GM21367 (cell line): ENCODE results near the gene ZBTB16.

ENCODE experiments used
- ATAC-seq: cut with Tn5 transposase; IDR thresholded peaks from one replicate; pipeline ENCODE4 v1.9.1; 2021; ENCODE audit not compliant: unreplicated experiment

ZBTB16 gene

DNA sequence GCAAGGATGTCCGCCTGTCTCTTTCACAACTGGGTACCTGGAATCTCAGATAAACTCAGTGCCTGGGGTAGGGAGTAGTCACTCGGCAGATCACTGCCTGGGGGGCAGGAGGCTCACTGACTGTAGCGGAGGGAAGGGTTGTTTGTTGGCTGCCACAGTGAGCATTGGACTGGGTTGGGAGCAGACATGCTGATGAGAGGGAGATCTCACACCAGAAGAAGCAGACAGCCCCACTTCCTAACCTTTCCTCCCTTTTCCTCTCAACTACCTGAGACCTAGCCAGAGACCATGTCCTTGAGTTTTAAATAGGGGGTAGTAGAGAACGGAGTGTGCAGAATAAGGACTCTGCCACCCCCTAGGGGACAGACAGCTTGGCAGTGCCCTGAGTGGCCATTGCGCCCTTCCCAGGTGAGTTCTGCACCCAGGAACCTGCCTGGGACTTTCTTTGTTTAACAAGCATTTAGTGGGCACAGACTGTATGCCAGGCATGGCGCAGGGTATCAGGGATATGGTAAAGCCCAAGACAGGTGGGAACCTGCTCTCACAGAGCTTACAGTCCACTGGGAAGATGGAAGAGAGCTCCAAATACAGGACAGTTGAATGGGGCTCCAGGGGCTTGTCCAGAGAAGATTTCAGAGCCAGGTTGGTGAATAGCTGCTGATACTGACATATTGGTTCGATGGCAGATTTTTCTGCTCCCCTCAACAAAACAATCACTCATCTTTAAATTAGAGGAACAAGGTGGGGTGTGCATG, 121.0 kb downstream of the ZBTB16 start:
- no peak for ATAC-seq

DNA sequence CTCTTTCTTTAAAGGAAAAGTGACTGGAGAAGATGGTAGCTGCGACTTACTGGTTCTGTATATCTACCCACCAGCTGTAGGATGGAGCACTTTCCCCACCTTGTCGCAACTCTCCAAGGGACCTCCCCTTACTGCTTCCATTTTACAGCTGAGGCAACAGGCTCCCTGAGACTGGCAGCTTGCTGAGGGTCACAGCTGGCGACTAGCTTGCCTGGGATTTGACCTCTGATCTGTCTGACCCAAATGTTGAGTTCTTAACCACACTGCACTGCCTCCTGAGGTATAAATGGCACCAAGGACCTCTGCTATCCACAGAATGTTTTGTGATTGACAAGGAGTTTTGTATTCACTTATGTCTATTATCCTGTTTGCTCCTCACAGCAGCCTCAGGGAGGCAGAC, 121.7 kb downstream of the ZBTB16 start:
- ATAC-seq = no peak

- ATAC-seq = no peak
Observed at GRCh38 chr11:114181752-114182151, 122.2 kb downstream of the ZBTB16 start.

GRCh38 chr11:114182471-114183043, 123.0 kb downstream of the ZBTB16 start:
- ATAC-seq = no peak

- ATAC-seq = no peak
Observed at GRCh38 chr11:114183044-114183511, 123.6 kb downstream of the ZBTB16 start.

- ATAC-seq = no peak
Observed at GRCh38 chr11:114185436-114185835, 125.9 kb downstream of the ZBTB16 start.

DNA sequence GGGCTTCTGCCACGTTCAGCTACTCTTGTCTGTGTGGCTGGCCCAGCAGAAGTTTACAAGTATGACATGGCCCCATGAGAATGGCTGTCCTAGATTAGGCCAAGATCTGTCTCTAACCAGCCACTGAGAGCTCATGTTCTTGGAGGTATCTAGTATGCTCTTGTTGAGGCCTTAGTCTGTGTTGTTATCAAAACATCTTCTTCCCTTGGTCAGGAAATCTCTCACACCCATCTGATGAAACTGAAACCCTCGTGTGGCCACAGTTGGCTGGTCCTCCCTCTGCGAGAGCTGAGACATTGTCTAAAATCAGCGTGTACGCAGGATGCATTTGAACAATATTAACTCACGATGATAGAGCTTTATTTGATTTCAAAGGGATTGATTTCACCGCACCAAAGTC, 127.7 kb downstream of the ZBTB16 start:
- ATAC-seq = no peak

GRCh38 chr11:114188851-114189570, 129.5 kb downstream of the ZBTB16 start:
- ATAC-seq = no peak

GRCh38 chr11:114190630-114191029, 131.1 kb downstream of the ZBTB16 start:
- ATAC-seq = no peak

DNA sequence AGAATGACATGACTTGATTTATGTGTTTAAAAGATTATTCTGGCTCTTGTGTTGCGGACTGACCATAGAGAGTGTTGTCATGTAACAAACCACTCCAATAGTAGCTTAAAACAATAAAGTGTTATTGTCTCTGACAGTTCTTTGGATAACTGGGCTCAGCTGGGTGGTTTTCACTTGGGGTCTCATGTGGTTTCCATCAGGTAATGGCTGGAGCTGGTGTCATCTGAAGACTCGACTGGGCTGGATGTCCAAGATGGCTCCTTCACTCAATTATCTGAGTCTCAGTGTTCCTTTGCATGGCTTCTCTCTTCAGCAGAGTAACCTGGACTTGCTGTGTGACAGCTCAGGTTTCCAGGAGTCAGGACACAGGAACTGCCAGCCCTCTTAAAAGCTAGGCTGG, 132.4 kb downstream of the ZBTB16 start:
- no peak for ATAC-seq

DNA sequence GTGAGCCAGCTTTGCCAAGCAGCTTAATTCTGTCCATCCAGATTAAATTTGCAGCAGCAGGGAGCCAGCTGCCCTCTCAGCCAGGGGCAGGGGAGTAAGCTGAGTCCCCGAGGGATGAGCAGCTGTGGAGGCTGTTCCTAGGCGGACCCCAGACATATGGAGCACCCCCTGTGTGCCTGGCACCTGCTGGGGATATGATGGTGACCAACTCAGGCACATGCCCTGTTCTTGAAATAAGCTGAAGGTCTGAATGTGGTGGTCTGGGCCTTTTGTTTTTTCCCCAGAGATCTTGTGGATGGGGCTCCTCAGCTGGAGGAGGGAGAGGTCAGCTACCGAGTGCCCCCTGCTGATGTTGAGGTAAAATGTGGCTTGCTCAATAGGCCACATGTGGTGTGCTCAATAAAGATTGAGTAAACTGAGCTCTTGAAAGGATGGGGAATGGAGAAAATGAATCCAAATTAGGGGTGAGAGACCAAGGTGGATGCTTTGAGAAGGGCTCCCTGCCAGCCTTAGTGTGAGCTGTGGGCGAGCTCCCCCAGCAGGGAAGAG, 133.4 kb downstream of the ZBTB16 start:
- no peak for ATAC-seq

DNA sequence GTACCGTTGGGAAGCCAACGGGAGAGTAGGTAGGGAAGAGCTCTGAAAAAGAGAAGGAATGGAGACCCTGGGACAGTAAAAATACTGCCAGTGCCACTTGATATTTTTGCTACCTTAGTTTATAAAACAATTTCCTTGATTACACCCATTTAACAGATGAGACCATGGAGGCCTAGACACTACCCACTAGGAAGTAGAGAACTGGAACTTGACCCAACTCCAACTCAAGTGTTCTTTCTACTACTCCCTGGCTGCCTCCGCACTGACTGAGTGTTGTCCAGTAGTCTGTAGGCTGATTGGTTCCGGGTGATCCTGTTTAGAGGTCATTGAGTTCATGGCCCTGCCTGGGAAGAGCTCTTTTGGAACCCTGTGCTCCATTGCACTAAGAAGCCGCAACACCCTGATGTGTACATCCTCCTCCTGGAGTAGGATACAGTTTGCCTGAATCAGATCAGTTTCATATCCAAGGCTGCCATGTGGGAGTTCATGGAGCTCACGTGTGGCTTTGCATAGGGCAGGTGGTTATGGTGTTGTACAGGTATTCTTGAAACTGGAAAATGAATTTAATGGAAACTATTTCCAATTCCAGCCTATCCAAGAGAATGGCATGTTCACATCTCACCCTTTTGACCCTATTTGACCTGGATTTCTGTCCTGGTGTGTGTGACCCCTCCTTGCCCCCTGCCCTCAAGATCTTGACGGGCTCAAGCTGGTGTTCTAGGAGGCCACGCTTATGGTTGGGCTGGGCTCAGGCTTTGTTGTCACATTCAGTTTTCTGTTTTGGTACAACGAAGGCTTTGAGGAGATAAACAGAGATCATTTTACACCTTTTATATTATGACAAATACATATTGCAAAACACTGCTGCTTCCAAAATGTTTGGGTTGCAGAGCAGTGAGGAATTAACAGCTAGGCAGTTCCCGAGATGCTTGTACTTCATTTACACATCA, 134.5 kb downstream of the ZBTB16 start:
- no peak for ATAC-seq

DNA sequence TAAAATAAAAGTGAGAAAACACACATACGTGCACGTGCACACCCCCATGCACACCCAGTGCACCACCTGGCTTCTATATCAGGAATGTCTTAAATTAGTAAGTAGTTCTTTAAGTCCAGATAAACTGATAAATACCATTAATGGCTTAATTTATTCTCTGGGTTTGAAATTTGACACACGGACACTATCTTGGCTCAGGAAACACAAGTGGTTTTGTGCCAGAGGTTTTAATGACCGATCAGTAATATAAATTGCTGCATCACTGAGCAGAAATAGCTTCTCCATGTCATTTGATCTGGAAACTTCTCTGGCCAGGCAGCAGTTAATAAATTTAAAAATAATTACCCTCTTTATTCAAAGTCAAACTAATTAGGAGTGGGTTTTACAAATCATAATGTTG, 135.2 kb downstream of the ZBTB16 start:
- no peak for ATAC-seq

GRCh38 chr11:114195151-114195550, 135.6 kb downstream of the ZBTB16 start:
- ATAC-seq = no peak

DNA sequence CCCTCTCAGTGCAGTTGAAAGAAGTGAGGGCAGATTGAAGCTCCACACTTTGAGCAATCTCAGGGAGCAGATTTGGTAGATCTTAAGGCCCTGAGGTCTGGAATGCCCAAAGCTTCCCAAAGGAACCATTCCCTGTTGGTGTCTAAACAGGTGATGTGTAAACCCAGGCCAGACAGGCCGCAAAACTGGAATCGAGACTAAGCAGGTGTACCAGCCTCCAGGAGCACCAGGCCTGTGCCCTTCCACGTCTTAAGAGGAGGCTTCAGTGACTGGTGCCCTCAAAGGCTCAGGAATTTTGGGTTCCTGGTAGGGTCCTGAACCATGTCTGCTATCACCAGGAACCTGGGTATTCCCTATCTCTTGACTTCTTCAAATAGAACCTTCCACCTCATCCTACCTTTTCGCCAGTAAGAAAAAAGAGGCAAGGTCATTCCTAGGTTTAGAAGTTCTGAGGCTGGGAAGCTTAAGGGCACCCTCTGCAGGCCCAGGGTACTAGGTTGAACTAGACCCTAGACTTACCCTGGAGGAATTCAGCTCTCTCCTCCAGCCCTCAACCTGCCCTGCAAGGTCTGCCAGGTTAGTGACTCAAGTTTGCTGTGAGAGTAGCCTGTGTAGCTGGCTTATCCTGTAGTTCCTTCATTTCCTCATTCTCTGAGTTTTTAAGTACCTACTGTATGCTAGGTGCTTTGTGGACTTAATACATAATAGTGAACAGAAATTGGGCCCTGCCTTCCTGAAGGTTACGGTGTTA, 136.6 kb downstream of the ZBTB16 start:
- no peak for ATAC-seq

DNA sequence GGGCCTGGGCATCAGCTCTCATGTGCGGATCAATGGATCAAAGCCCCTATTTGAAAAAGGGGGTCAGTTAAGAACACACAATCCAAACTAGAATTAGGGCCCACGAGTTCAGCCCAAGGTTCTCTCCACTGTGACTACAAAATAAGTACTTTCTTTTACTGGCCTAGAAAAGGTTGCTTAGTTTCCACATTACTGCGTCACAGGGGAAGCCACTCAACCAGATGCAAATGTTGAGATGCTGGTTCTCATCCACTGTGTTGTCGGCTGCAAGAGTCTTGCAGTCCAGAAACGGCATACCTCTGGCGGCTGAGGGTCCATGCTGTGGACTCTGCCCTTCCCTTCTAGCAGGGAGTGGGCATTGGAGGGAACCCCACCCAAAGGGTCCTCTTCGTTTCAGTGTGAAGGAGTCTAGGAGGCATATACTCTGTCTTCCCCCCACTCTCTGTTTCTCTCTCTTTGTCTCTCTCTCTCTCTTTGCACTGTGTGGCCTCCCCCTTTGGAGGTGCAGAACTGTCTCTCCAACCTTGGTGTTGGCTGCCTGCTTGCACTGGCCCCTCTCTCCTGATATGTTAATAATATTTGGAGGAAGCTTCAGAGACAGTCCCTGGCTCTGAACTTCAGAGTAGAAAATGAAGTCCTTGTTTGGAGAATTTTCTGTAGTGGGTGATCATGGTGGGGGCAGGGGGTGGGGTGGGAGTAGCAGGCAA, 137.6 kb downstream of the ZBTB16 start:
- ATAC-seq = no peak

- ATAC-seq = no peak
Observed at GRCh38 chr11:114197799-114198500, 138.4 kb downstream of the ZBTB16 start.

DNA sequence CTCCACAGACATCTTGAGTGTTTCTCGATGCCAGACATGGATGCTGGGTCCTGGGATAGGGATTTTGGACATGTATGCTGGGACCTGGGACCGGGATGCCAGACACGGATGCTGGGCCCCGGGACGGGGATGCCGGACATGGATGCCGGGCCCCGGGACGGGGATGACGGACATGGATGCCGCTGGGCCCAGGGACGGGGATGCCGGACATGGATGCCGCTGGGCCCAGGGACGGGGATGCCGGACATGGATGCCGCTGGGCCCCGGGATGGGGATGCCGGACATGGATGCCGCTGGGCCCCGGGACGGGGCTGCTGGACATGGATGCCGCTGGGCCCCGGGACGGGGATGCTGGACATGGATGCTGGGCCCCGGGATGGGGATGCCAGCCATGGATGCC, 139.5 kb downstream of the ZBTB16 start:
- no peak for ATAC-seq
